NCI-H2196 (cell line): Measurements from ENCODE around the gene PXDN.

Source experiments
- DNase-seq: peaks from one replicate; lab custom pipeline; 2025; ENCODE audit not compliant: unreplicated experiment; lab: John Stamatoyannopoulos, UW

PXDN gene

DNA sequence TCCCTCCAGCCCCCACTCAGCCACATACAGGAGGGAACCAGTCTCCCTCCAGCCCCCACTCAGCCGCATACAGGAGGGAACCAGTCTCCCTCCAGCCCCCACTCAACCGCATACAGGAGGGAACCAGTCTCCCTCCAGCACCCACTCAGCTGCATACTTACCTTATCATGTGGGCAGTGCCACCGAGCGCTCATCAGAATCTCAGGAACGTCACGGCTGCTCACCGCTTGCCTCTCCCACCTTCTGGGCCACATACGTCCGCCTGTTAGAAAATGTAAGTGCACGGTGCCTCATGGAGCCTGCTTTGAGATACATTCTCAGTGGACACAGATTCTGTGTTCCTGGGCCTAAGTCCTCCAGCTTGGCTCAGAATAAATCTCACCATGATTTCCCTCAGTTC, 124.8 kb downstream of the PXDN start:
- DNase-seq, result no peak

DNA sequence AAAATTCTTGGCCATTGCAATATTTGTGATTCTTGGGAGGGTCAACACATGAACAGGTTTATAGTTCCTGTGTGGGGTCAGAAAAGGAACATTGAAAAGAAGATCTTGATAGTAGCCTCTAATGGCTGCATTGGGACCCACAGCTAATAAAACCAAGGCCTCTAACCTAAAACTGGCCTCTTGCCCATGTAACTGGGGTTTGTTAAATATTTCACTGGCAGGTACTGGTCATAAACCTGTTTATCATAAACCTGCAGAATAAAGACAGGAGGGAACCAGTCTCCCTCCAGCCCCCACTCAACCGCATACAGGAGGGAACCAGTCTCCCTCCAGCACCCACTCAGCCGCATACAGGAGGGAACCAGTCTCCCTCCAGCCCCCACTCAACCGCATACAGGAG, 125.3 kb downstream of the PXDN start:
- DNase-seq, result no peak

DNA sequence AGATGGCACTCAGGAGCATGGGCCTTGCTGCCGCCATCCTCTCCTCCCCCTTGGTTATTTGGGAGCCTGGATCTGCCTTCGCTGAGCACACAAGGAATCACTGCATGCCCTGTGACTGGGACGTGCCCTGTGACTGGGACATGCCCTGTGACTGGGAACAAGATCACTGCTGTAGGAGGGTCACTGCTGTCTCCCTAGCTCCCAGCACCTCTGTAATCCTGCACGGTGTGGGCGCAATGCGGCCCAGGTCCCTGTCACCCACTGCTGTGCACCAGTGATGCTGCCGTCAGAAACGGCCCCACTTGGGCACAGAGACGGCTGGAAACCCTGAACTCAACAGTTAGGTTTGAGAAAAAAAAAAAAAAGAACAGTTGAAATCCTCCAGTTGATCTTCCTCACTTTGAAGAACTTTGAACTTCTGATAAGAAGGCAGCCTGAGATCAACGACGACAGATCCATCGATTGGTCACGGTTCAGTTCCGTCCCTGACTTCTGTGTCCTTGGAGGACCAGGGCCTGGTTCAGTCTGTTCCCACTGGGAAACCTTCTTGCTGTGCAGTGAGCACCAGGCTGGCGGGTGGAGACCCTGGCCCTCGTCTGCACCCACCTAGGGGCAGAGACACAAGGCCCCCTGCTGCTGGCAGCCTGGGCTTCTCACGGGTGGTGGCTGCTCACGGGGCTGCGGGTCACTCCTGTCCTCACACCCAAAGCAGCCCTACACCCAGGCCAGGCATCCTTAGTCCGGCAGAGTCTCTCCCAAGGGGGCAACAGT, 125.9 kb downstream of the PXDN start:
- no peak for DNase-seq

- no peak for DNase-seq
These were observed 126.8 kb downstream of the PXDN start for GRCh38 chr2:1617425-1618021.

DNA sequence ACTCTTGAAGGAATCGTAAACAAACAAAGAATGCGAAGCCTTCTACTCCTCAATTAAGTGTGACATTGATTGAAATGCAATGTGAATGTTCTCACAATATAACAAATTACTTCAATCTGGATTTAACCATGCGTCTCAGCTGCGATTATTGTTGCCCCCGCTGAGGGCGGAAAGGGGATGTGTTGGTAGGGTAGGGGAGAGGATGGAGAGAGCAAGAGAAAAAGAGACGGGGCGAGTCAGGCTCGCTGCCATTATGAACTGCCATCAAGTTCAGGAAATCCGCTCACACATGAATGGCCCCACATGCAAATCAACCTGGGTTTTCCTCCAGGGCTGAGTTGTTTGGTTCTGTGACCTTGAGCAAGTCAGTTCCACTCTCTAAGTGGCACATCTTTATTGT, 129.8 kb downstream of the PXDN start:
- DNase-seq, result no peak

GRCh38 chr2:1613731-1614354, 130.5 kb downstream of the PXDN start:
- no peak for DNase-seq

- no peak for DNase-seq
These were observed 131.3 kb downstream of the PXDN start for GRCh38 chr2:1613078-1613445.

- DNase-seq, result no peak
These were observed 131.8 kb downstream of the PXDN start for GRCh38 chr2:1612391-1613077.

DNA sequence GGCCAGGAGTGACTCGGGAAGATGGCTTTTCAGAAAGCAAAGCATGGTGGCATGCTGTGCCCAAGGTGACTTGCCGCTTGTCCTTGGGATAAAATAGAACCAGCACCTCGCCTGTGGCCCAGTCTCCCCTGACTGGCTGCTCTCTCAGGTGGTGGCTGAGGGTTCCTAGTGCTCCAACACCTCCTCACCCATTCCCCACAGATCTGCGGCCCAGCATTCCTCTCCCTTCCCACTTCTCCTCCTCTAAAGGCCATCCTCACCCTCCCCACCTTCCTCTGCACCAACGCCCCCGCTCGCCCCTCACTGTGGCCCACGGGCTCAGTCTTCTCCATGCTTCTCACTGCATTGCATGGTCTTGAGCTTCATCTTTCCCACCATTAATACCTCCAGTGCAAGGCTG, 132.4 kb downstream of the PXDN start:
- DNase-seq, result no peak

DNA sequence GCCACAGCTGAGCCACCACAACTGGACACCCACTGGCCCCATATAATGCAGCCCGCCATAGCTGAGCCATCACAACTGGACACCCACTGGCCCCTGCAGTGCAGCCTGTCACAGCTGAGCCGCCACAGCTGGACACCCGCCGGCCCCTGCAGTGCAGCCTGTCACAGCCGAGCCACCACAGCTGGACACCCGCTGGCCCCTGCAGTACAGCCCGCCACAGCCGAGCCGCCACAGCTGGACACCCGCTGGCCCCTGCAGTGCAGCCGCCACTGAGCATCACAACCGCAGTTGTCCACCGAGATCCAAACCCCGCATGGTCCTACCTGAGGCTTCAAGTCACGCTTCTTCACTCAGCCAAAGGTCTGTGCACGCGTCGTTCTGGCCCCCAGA, 134.2 kb downstream of the PXDN start:
- DNase-seq, result no peak

DNA sequence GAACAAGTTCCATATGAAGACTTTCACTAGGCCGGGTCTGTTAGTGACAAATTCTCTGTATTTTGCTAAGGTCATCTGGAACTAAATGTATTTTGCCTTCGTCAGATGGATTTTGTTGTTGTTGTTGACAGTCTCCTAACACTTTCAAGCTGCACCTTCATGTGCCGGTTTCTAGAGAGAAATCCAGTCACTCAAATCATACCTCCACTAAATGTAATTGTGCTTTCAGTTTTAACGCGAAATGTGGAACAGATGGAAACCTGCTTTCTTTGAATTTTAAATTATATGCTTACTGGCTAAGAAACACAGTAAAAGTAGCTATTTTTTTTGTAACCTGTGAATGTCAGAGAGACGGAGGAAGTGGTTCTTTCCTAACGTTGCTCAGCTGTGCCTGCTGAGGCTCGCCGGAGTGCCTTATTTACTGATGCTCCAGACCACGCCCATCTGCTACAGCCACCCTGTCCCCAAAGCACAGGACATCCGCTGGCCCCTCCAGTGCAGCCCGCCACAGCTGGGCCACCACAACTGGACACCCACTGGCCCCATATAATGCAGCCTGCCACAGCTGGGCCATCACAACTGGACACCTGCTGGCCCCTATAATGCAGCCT, 134.7 kb downstream of the PXDN start:
- no peak for DNase-seq

DNA sequence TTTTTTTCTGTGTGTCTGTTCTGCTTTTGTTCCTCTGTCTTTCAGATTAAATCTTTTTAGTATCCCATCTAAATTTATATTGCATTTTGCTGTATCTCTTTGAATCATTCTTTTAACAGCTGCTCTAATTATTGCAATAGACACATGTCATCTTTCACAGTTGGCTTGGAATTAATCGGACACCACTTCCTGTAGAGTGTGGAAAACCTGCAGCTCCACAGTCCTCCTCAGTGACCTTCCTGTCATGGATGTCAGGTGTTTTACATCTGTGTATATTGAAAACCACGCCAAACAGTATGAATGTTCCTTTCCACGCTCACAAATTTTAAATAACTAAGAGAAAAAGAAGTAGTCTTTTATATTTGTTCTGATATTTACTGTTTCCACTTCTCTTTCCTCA, 135.3 kb downstream of the PXDN start:
- DNase-seq, result no peak

GRCh38 chr2:1607971-1608688, 136.2 kb downstream of the PXDN start:
- no peak for DNase-seq

GRCh38 chr2:1607236-1607920, 136.9 kb downstream of the PXDN start:
- DNase-seq, result no peak

- no peak for DNase-seq
These were observed 137.7 kb downstream of the PXDN start for GRCh38 chr2:1606421-1607235.

GRCh38 chr2:1606046-1606400, 138.3 kb downstream of the PXDN start:
- DNase-seq, result no peak

DNA sequence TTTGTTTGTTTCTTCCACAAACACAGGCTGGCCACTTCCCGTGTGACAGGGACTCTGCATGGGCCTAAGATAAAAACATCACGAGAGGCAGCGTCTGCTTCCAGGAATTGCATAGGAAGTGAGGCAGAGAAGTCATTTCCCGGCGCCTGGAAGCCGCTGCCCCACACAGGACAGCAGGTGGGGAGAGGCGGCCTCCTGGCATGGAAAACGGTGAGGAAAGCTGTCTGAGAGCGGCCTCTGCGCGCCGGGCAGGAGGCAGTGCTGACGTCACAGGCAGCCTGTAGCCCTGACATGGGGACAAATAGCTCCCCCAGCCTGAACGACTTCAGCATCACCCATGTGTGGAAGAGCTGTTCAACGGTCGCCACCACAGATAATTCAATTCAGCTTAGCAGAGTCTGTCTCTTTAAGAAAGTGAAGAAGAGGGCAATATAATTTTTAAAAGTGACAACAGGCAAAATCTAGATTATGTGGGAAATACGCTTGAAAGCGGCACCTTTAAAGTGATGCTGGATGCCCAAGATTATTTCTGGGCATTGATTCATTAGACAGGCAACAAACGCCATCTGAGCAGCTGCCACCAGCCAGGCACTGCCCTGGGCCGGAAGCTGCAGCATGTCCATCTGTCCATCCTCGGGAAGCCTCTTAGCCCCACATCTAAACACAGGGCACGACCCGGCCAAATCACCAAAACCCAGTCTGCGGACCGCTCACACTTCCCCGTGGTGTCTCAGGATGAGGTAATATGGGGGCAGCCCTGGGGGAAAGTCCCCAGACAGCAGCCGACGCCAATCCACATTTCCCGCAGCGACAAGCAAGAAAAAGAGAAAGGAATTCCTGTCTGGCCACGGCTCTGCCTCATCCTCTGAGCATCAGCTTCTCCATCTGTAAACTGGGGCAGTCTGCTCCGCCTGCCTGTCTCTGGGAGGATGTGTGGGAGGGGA, 138.9 kb downstream of the PXDN start:
- no peak for DNase-seq

GRCh38 chr2:1603521-1603920, 140.8 kb downstream of the PXDN start:
- no peak for DNase-seq
